HepG2 (cell line): ENCODE results near the gene VSIG2. TPM values are rescaled to one million over a fixed set of nuclear protein-coding genes. Genes with fewer than 3 reads are reported as not detected.

Experiments
- ATAC-seq: fragments of 200-7000 bp; cut with Tn5 transposase; 3 replicates; pipeline ENCODE4 v1.9.1; 2020; ENCODE audit warnings: mild to moderate bottlenecking, moderate library complexity
- BruUV-seq: library from RNA; stranded (reverse); fragments of 400-500 nt; replicated peaks from 2 replicates; lab custom pipeline; 2021; lab: Mats Ljungman, UMichigan
- CTCF ChIA-PET: fragments of 300-600 bp; formaldehyde crosslinking; extraction: SDS; loops from one replicate; lab custom pipeline; 2021; ENCODE audit warnings: low total read pairs, inconsistent platforms, low intra/inter-chr PET ratio; lab: Yijun Ruan, JAX
- POLR2A ChIA-PET: fragments of 350-600 bp; sonication (Branson Sonifier 250); formaldehyde crosslinking; loops from one replicate; lab custom pipeline; 2020; ENCODE audit warnings: antibody characterized with exemption, inconsistent platforms; lab: Yijun Ruan, JAX
- DNase-seq: peaks from one replicate; pipeline ENCODE4 v3.0.0-alpha.2; 2015; ENCODE audit warnings: low spot score
- FAIRE-seq: peaks from 3 replicates; lab custom pipeline; 2011; peaks lifted over from hg19 to GRCh38; lab: Jason Lieb, UNC
- H2AFZ ChIP-seq: one replicate; pipeline ENCODE4 v1.6.1; 2011; ENCODE audit warnings: low read length, inconsistent platforms
- H3K27ac ChIP-seq: fragments of 300-600 bp; 3 replicates; pipeline ENCODE4 v1.8.0; 2011; ENCODE audit warnings: mixed run types, mild to moderate bottlenecking, mixed read lengths, low read length, inconsistent platforms; ENCODE audit not compliant: insufficient read depth; ENCODE audit errors: extremely low read length
- H3K27me3 ChIP-seq, 2 experiments: fragments of 200-600 bp in 1 of 2; 2 replicates in 1 of 2; 3 replicates in 1 of 2; pipeline versions ENCODE4 v1.6.0 to v1.8.0; 2011; ENCODE audit warnings: low read length in 2 of 2, mild to moderate bottlenecking in 2 of 2, moderate library complexity in 2 of 2, inconsistent platforms in 1 of 2; ENCODE audit not compliant: insufficient read depth in 2 of 2, control insufficient read depth in 1 of 2
- H3K36me3 ChIP-seq, 2 experiments: fragments of 200-600 bp in 1 of 2; replicated peaks in 1 of 2; 2 replicates in 1 of 2; 3 replicates in 1 of 2; pipeline versions ENCODE4 v1.5.1 to v1.8.0; 2011; ENCODE audit warnings: low read length in 2 of 2, inconsistent platforms in 1 of 2; ENCODE audit not compliant: insufficient read depth in 2 of 2, control insufficient read depth in 1 of 2
- H3K4me1 ChIP-seq: 2 replicates; pipeline ENCODE4 v1.5.1; 2012; ENCODE audit warnings: low read length, inconsistent platforms; ENCODE audit not compliant: insufficient read depth
- H3K4me2 ChIP-seq: 2 replicates; pipeline ENCODE4 v1.6.0; 2011; ENCODE audit warnings: low read depth, low read length, inconsistent platforms
- H3K4me3 ChIP-seq, 3 experiments: fragments of 200-600 bp in 1 of 3; sonication (generic), shearing (Covaris generic) in 1 of 3; replicated peaks in 1 of 3; 2 replicates each; pipeline ENCODE4 v1.5.1; 2011 to 2016; ENCODE audit warnings: low read length in 3 of 3, inconsistent platforms in 2 of 3, low read depth in 2 of 3, mild to moderate bottlenecking in 2 of 3, control low read depth in 1 of 3, mixed read lengths in 1 of 3; ENCODE audit not compliant: insufficient read depth in 1 of 3
- H3K79me2 ChIP-seq: one replicate; pipeline ENCODE4 v1.6.1; 2011; ENCODE audit warnings: low read length, inconsistent platforms; ENCODE audit not compliant: insufficient read depth
- H3K9ac ChIP-seq: 2 replicates; pipeline ENCODE4 v1.6.0; 2011; ENCODE audit warnings: mild to moderate bottlenecking, low read depth, low read length, inconsistent platforms; ENCODE audit not compliant: insufficient read depth
- H3K9me3 ChIP-seq: 2 replicates; pipeline ENCODE4 v1.5.1; 2012; ENCODE audit warnings: mild to moderate bottlenecking, low read length
- H4K20me1 ChIP-seq: 2 replicates; pipeline ENCODE4 v1.6.0; 2011; ENCODE audit warnings: inconsistent platforms, mild to moderate bottlenecking, low read length, moderate library complexity; ENCODE audit not compliant: insufficient read depth
- ATF7 ChIP-seq, 2 experiments: fragments of 450-650 bp in 1 of 2; sonication (generic) in 1 of 2; formaldehyde crosslinking in 1 of 2; IDR thresholded peaks; 2 replicates each; pipeline versions ENCODE4 v1.4.0 to v1.6.1; 2016 to 2020; ENCODE audit warnings: antibody characterized with exemption in 1 of 2, mild to moderate bottlenecking in 1 of 2, missing genetic modification reagents in 1 of 2
- BCLAF1 ChIP-seq: fragments of 450-650 bp; IDR thresholded peaks from 2 replicates; pipeline ENCODE4 v1.6.1; 2017; ENCODE audit warnings: mild to moderate bottlenecking
- MAFG ChIP-seq: sonication (generic); formaldehyde crosslinking; IDR thresholded peaks from 2 replicates; pipeline ENCODE4 v1.5.1; 2020; ENCODE audit warnings: mild to moderate bottlenecking, missing genetic modification reagents
- MYPOP ChIP-seq: sonication (generic); formaldehyde crosslinking; IDR thresholded peaks from 2 replicates; pipeline ENCODE4 v1.8.1; 2023; ENCODE audit warnings: mild to moderate bottlenecking, moderate library complexity, missing genetic modification reagents
- SMARCC2 ChIP-seq: fragments of 450-650 bp; IDR thresholded peaks from 2 replicates; pipeline ENCODE4 v1.6.1; 2017; ENCODE audit warnings: antibody characterized with exemption, mild to moderate bottlenecking
- SRSF4 ChIP-seq: fragments of 200-400 bp; formaldehyde crosslinking; IDR thresholded peaks from one replicate; pipeline ENCODE4 v1.6.1; 2018; ENCODE audit warnings: mild to moderate bottlenecking, low read depth, low read length, moderate library complexity; ENCODE audit not compliant: poor library complexity, severe bottlenecking
- ZNF530 ChIP-seq: sonication (generic); formaldehyde crosslinking; IDR thresholded peaks from 2 replicates; pipeline ENCODE4 v1.5.0; 2020; ENCODE audit warnings: low read depth, mild to moderate bottlenecking, missing genetic modification reagents
- ZNF562 ChIP-seq: sonication (generic); formaldehyde crosslinking; IDR thresholded peaks from 2 replicates; pipeline ENCODE4 v1.8.0; 2022; ENCODE audit warnings: missing genetic modification reagents, borderline replicate concordance
- ZNF615 ChIP-seq: sonication (generic); formaldehyde crosslinking; IDR thresholded peaks from 2 replicates; pipeline ENCODE4 v1.5.0; 2020; ENCODE audit warnings: mild to moderate bottlenecking, missing genetic modification reagents, borderline replicate concordance
- WGBS: methylation state at CpG from one replicate; pipeline ENCODE4 v1.1.6; 2017; ENCODE audit warnings: low lambda C conversion rate; 5-methylcytosine and 5-hydroxymethylcytosine counted together
- in situ Hi-C: cut with HindIII; loops from 2 replicates; pipeline ENCODE4 v1.10.0; 2017; ENCODE audit warnings: low pct_unique_long_range_greater_than_20kb; ENCODE audit not compliant: extremely low pct_ligation_motif_present
- intact Hi-C: fragments of 100-400 bp; cut with micrococcal nuclease; formaldehyde crosslinking; loops from one replicate; pipeline ENCODE4 v1.10.0; 2022; ENCODE audit not compliant: unreplicated experiment
- polyA plus RNA-seq, 8 experiments: library from polyadenylated mRNA; depleted of rRNA in 3 of 8; stranded (reverse) in 7 of 8; unstranded in 1 of 8; fragments of >200 nt; fragmentation: Illumina TruSeq in 4 of 8; extraction: Trizol in 4 of 8; gene quantifications; 2 replicates each; pipeline versions ENCODE4 v1.2.1 to v1.2.3, GENCODE V29; 2011 to 2016; ENCODE audit warnings: low read depth in 4 of 8, missing spikeins in 1 of 8, mixed read lengths in 1 of 8; ENCODE audit not compliant: insufficient read depth in 1 of 8
- total RNA-seq, 5 experiments: library from RNA; depleted of rRNA; stranded (reverse); fragments of >200 nt; fragmentation: Illumina TruSeq; extraction: Trizol; gene quantifications; 2 replicates each; pipeline ENCODE4 v1.2.3, GENCODE V29; 2016; ENCODE audit warnings: low read depth in 1 of 5
- TF ChIP-seq, protein P1 (sequence below): sonication (generic); formaldehyde crosslinking; IDR thresholded peaks from 2 replicates; pipeline ENCODE4 v1.5.1; 2020; ENCODE audit warnings: missing genetic modification reagents, mild to moderate bottlenecking, borderline replicate concordance

The VSIG2 gene
- total and polyA plus RNA-seq, 2 of the 13 experiments (the other 11 are each of a cell fraction or from before 2014, with no cell fraction given): 0.80 to 2.7 TPM

GRCh38 chr11:124754710-124755109 lies 2.7 kb upstream of the VSIG2 start (continued):
- TF ChIP-seq ZNF562 (CRISPR knock-in tag): no peak
- no peak for TF ChIP-seq SMARCC2
- TF ChIP-seq MYPOP: no peak
- TF ChIP-seq MAFG (CRISPR knock-in tag): no peak
- TF ChIP-seq, all 625 proteins: peak for 0

GRCh38 chr11:124754309-124754708 lies 2.3 kb upstream of the VSIG2 start:
- H3K4me1 ChIP-seq: peaks cover 56% of the 10 kb centered on the region
- no peak overlapping the region for H3K27ac ChIP-seq
- no peaks in the 10 kb centered on the region for H3K36me3 ChIP-seq
- no peak for ATAC-seq
- H3K79me2 ChIP-seq: no peaks in the 10 kb centered on the region
- peaks cover 0 to 31% of the 10 kb centered on the region in 2 experiments; a peak in 4 of 5 replicates for H3K27me3 ChIP-seq
- FAIRE-seq: no peak
- no peak overlapping the region for H3K9ac ChIP-seq
- in situ Hi-C loops: no loop called here
- POLR2A ChIA-PET: interaction anchor here (0.6 kb wide), 1 partner anchor 31 kb away, joined by 3 read pairs; no protein-coding TSS in a partner anchor
- H3K9me3 ChIP-seq: no peaks in the 10 kb centered on the region
- no TSS peak for BruUV-seq
- H3K4me3 ChIP-seq: no peak overlapping the region
- no peak overlapping the region for H3K4me2 ChIP-seq
- H4K20me1 ChIP-seq: no peaks in the 10 kb centered on the region
- no peak for DNase-seq
- TF ChIP-seq SRSF4: no peak
- TF ChIP-seq ATF7 (IDR thresholded peaks at IDR 0.05): no peak
- no peak for TF ChIP-seq ATF7 (CRISPR knock-in tag; IDR thresholded peaks at IDR 0.05)
- TF ChIP-seq ZNF615 (CRISPR knock-in tag): no peak
- TF ChIP-seq, protein P1, sequence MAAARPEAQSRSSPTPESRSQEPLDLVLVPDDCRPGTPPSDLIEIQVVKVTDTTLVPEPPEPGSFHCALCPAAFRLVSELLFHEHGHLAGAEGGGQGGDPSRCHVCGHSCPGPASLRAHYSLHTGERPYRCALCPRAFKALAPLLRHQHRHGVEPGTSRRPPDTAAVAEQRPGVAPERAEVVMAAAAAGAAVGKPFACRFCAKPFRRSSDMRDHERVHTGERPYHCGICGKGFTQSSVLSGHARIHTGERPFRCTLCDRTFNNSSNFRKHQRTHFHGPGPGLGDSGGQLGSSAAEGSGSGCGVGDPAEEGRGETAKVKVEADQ (CRISPR knock-in tag): no peak
- TF ChIP-seq ZNF530 (CRISPR knock-in tag): no peak
- no peak for TF ChIP-seq BCLAF1
- CTCF ChIA-PET: no interaction called here
- no peak overlapping the region for H2AFZ ChIP-seq
- WGBS: 57% methylated on average over 4 of the region's 4 CpGs
- intact Hi-C loops: no loop called here
